NCI-H774 (cell line): ENCODE measurements around the gene GGT7.
"Not testable (repeated sequence)": the region's sequence is repeated elsewhere in the genome, so short reads cannot be mapped to it uniquely, and the experiment has no call there.

ENCODE experiments used
- DNase-seq: peaks from one replicate; lab custom pipeline; 2025; lab: John Stamatoyannopoulos, UW

Gene GGT7

GRCh38 chr20:34872622-34873224 is at the start of gene GGT7:
Gene GGT7 (minus strand): TSS chr20:34872856. CDS start chr20:34872815, 41 bp downstream.
- peak; percentile 72 for DNase-seq

GRCh38 chr20:34921436-34921835 is 48.8 kb upstream of the GGT7 start:
- no peak for DNase-seq

- DNase-seq: no peak
Measured at GRCh38 chr20:34920055-34920454, 47.4 kb upstream of the GGT7 start.

GRCh38 chr20:34916774-34917354 is 44.2 kb upstream of the GGT7 start:
- DNase-seq: no peak

GRCh38 chr20:34915749-34916455 is 43.2 kb upstream of the GGT7 start:
- DNase-seq: no peak

- no peak for DNase-seq
Measured at GRCh38 chr20:34915131-34915530, 42.5 kb upstream of the GGT7 start.

GRCh38 chr20:34907616-34908469 is 35.2 kb upstream of the GGT7 start:
- no peak for DNase-seq

GRCh38 chr20:34904202-34904621 is 31.6 kb upstream of the GGT7 start:
- DNase-seq: no peak

- not testable (repeated sequence) for DNase-seq
Measured at GRCh38 chr20:34898731-34899130, 26.1 kb upstream of the GGT7 start.

- DNase-seq: not testable (repeated sequence)
Measured at GRCh38 chr20:34898129-34898528, 25.5 kb upstream of the GGT7 start.

- DNase-seq: no peak
Measured at GRCh38 chr20:34896086-34896621, 23.5 kb upstream of the GGT7 start.

- no peak for DNase-seq
Measured at GRCh38 chr20:34895465-34895864, 22.8 kb upstream of the GGT7 start.

GRCh38 chr20:34894723-34895122 is 22.1 kb upstream of the GGT7 start:
- DNase-seq: no peak

- no peak for DNase-seq
Measured at GRCh38 chr20:34892671-34893070, 20.0 kb upstream of the GGT7 start.

- DNase-seq: no peak
Measured at GRCh38 chr20:34891166-34892062, 18.8 kb upstream of the GGT7 start.

- DNase-seq: no peak
Measured at GRCh38 chr20:34888468-34888867, 15.8 kb upstream of the GGT7 start.

GRCh38 chr20:34887023-34887422 is 14.4 kb upstream of the GGT7 start:
- DNase-seq: no peak

GRCh38 chr20:34886122-34886521 is 13.5 kb upstream of the GGT7 start:
- DNase-seq: no peak

- DNase-seq: no peak
Measured at GRCh38 chr20:34884260-34884659, 11.6 kb upstream of the GGT7 start.

- DNase-seq: no peak
Measured at GRCh38 chr20:34883809-34884208, 11.2 kb upstream of the GGT7 start.

- no peak for DNase-seq
Measured at GRCh38 chr20:34883087-34883688, 10.5 kb upstream of the GGT7 start.
